ENCODE data around the gene RBM39. TPM values are rescaled to one million over a fixed set of nuclear protein-coding genes. Genes with fewer than 3 reads are reported as not detected.

The RBM39 gene
- total RNA-seq, 4 donors from 2014 or later = 410 to 504 (median 446) TPM

GRCh38 chr20:35734374-35734773, 7.7 kb downstream of the RBM39 start:
- no peak for DNase-seq (ENCODE audit: low spot score in 2 of 2)
- Histone ChIP-seq H3K27ac (no peak overlapping the region), H3K4me1 (peaks cover 9 to 86% (median 38%) of the 10 kb centered on the region in 4 donors), H3K27me3 (no peaks in the 10 kb centered on the region), H3K4me3 (no peak overlapping the region), H3K9me3 (no peaks in the 10 kb centered on the region), H3K36me3 (peaks cover 0 to 91% (median 37%) of the 10 kb centered on the region in 3 donors)
- TF ChIP-seq CTCF (IDR thresholded peaks at IDR 0.05) (no peak), EP300 (IDR thresholded peaks at IDR 0.05) (no peak), POLR2A (IDR thresholded peaks at IDR 0.05) (no peak)

- no peak for DNase-seq (ENCODE audit: low spot score in 2 of 2)
- H3K9me3 ChIP-seq = no peaks in the 10 kb centered on the region
- H3K4me3 ChIP-seq = no peak overlapping the region
- TF ChIP-seq CTCF (IDR thresholded peaks at IDR 0.05) (no peak), POLR2A (IDR thresholded peaks at IDR 0.05) (no peak), EP300 (IDR thresholded peaks at IDR 0.05) (no peak)
- H3K27me3 ChIP-seq = no peaks in the 10 kb centered on the region
- 31 to 34% methylated on average over 1 of the region's 1 CpG for WGBS, 2 donors
- peaks cover 8 to 85% (median 27%) of the 10 kb centered on the region in 4 donors for H3K4me1 ChIP-seq
- H3K36me3 ChIP-seq = peaks cover 0 to 91% (median 37%) of the 10 kb centered on the region in 3 donors
- H3K27ac ChIP-seq = no peak overlapping the region
These were observed 9.4 kb downstream of the RBM39 start for GRCh38 chr20:35732644-35732982.

- TF ChIP-seq CTCF (IDR thresholded peaks at IDR 0.05) (no peak), POLR2A (IDR thresholded peaks at IDR 0.05) (no peak)
- Histone ChIP-seq H3K9me3 (no peaks in the 10 kb centered on the region), H3K27ac (no peak overlapping the region), H3K4me3 (no peak overlapping the region), H3K27me3 (no peaks in the 10 kb centered on the region), H3K36me3 (peaks cover 0 to 89% (median 40%) of the 10 kb centered on the region in 3 donors), H3K4me1 (peaks cover 8 to 85% (median 27%) of the 10 kb centered on the region in 4 donors)
- 82 to 87% methylated on average over 24 of the region's 24 CpGs for WGBS, 2 donors
- no peak for DNase-seq (ENCODE audit: low spot score in 2 of 2)
These were observed 10.0 kb downstream of the RBM39 start for GRCh38 chr20:35731862-35732643.

GRCh38 chr20:35731469-35731788, 10.6 kb downstream of the RBM39 start:
- WGBS, 2 donors = 54 to 60% methylated on average over 2 of the region's 2 CpGs
- H3K4me1 ChIP-seq = peaks cover 8 to 79% (median 22%) of the 10 kb centered on the region in 4 donors

More at GRCh38 chr20:35731469-35731788, 10.6 kb downstream of the RBM39 start:
- H3K27ac ChIP-seq = no peak overlapping the region
- TF ChIP-seq POLR2A (IDR thresholded peaks at IDR 0.05) (no peak), CTCF (IDR thresholded peaks at IDR 0.05) (no peak), EP300 (IDR thresholded peaks at IDR 0.05) (no peak)
- H3K9me3 ChIP-seq = no peaks in the 10 kb centered on the region
- no peak for DNase-seq (ENCODE audit: low spot score in 2 of 2)
- no peak overlapping the region for H3K4me3 ChIP-seq
- H3K36me3 ChIP-seq = peaks cover 0 to 89% (median 38%) of the 10 kb centered on the region in 3 donors
- no peaks in the 10 kb centered on the region for H3K27me3 ChIP-seq

Data from tibial nerve (tissue), 4 donors.